SK-N-SH (cell line): ENCODE data around the gene SYT3.

ENCODE experiments used
- FOXJ3 ChIP-seq: sonication (generic); formaldehyde crosslinking; IDR thresholded peaks from 2 replicates; pipeline ENCODE4 v1.5.1; 2020; ENCODE audit warnings: mild to moderate bottlenecking, missing genetic modification reagents
- JUND ChIP-seq: IDR thresholded peaks from 2 replicates; pipeline ENCODE4 v1.4.0; 2012
- SIN3A ChIP-seq: IDR thresholded peaks from 2 replicates; pipeline ENCODE4 v1.6.1; 2012; ENCODE audit warnings: low read depth, mild to moderate bottlenecking, low read length, moderate library complexity, borderline replicate concordance
- YY1 ChIP-seq: IDR thresholded peaks from 2 replicates; pipeline ENCODE4 v1.4.0; 2012; ENCODE audit warnings: low read depth, mild to moderate bottlenecking
- TF ChIP-seq, protein P1 (sequence below): fragments of 200-600 bp; sonication (generic); IDR thresholded peaks from 2 replicates; pipeline ENCODE4 v1.6.1; 2017; ENCODE audit warnings: antibody characterized with exemption, mild to moderate bottlenecking, moderate library complexity
- TF ChIP-seq, protein P2 (sequence below): IDR thresholded peaks from 2 replicates; pipeline ENCODE4 v1.6.1; 2012; ENCODE audit warnings: mild to moderate bottlenecking, low read depth, low read length, moderate library complexity

GRCh38 chr19:50661766-50662650, 22.3 kb upstream of the SYT3 start:
- TF ChIP-seq, protein P1, sequence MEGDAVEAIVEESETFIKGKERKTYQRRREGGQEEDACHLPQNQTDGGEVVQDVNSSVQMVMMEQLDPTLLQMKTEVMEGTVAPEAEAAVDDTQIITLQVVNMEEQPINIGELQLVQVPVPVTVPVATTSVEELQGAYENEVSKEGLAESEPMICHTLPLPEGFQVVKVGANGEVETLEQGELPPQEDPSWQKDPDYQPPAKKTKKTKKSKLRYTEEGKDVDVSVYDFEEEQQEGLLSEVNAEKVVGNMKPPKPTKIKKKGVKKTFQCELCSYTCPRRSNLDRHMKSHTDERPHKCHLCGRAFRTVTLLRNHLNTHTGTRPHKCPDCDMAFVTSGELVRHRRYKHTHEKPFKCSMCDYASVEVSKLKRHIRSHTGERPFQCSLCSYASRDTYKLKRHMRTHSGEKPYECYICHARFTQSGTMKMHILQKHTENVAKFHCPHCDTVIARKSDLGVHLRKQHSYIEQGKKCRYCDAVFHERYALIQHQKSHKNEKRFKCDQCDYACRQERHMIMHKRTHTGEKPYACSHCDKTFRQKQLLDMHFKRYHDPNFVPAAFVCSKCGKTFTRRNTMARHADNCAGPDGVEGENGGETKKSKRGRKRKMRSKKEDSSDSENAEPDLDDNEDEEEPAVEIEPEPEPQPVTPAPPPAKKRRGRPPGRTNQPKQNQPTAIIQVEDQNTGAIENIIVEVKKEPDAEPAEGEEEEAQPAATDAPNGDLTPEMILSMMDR, result no peak
- TF ChIP-seq SIN3A (no peak), FOXJ3 (no peak), JUND (no peak), YY1 (no peak)
- TF ChIP-seq, protein P2, sequence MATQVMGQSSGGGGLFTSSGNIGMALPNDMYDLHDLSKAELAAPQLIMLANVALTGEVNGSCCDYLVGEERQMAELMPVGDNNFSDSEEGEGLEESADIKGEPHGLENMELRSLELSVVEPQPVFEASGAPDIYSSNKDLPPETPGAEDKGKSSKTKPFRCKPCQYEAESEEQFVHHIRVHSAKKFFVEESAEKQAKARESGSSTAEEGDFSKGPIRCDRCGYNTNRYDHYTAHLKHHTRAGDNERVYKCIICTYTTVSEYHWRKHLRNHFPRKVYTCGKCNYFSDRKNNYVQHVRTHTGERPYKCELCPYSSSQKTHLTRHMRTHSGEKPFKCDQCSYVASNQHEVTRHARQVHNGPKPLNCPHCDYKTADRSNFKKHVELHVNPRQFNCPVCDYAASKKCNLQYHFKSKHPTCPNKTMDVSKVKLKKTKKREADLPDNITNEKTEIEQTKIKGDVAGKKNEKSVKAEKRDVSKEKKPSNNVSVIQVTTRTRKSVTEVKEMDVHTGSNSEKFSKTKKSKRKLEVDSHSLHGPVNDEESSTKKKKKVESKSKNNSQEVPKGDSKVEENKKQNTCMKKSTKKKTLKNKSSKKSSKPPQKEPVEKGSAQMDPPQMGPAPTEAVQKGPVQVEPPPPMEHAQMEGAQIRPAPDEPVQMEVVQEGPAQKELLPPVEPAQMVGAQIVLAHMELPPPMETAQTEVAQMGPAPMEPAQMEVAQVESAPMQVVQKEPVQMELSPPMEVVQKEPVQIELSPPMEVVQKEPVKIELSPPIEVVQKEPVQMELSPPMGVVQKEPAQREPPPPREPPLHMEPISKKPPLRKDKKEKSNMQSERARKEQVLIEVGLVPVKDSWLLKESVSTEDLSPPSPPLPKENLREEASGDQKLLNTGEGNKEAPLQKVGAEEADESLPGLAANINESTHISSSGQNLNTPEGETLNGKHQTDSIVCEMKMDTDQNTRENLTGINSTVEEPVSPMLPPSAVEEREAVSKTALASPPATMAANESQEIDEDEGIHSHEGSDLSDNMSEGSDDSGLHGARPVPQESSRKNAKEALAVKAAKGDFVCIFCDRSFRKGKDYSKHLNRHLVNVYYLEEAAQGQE, result no peak
